Measurements from ENCODE around the gene KLK4. TPM values are rescaled to one million over a fixed set of nuclear protein-coding genes. Genes with fewer than 3 reads are reported as not detected.

Gene KLK4, protein sequence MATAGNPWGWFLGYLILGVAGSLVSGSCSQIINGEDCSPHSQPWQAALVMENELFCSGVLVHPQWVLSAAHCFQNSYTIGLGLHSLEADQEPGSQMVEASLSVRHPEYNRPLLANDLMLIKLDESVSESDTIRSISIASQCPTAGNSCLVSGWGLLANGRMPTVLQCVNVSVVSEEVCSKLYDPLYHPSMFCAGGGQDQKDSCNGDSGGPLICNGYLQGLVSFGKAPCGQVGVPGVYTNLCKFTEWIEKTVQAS
- total RNA-seq: not detected

DNA sequence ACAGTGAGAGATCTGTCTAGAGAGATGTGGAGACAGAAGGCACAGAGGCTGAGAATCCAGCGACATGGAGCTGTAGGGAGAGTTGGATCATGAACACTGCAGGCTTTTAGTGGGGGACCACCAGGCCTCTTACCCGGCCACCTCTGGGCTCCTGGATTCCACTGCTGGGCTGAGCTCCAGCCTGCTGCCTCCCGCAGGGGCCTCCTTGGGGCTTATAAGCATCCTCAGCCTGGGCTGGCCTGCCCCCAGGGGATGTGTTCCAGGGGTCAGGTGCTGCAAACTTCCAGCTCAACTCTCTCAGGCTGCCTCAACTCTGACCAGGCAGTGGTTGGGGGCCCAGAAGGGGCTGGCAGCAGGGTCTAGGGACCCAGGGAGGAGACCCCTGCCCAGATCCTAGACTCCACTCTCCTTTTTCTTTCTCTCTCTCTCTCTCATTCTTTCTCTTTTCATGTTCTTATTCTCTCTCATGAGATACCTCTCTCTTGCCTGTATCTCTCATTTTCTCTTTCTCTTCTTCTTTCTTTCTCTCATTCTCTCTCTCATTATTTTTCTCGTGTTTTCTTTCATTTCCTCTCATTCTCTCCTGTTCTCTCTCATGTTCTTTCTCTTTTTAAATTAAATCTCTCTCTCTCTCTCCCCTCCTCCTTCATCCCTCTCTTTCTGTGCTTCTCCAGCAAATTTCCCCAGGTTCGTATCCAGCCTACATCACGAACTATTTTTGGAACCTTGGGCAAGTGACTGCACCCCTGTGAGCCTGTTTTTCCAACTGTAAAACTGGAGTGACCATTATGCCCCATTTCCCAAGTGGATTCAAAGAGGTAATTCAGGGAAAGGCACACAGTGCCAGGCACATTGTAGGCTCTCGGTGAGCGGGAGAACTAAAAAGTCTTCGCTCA lies at the start of gene KLK4:
Gene KLK4 (minus strand): TSS at position 190 of the 896 bp plus-strand sequence. CDS start 657 bp downstream, outside the sequence.
- DNase-seq (ENCODE audit: low spot score): no peak

DNA sequence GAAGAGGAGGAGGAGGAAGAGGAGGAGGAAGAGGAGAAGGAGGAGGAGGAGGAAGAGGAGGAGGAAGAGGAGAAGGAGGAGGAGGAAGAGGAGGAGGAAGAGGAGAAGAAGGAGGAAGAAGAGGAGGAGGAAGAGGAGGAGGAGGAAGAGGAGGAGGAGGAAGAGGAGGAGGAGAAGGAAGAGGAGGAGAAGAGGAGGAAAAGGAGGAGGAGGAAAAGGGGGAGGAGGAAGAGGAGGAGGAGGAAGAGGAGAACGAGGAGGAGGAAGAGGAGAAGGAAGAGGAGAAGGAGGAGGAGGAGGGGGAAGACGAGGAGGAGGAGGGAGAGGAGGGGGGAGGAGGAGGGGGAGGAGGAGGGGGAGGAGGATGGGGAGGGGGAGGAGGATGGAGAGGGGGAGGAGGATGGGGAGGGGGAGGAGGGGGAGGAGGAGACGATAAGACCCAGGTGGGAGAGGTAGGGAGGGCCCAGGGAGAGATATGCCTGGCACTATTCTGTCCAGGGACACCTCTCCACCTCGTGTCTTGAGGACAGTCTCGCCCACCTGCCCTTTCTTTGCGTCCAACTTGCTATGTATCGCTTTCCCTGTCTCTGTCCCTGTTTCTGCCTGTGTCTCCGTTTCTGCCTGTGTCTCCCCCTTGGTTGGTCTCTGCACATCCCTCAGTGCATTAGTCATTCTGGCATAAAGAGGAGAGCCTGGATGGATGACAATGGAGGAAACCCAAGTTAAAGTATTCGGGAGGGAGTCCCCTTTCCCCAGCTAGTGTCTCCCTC lies 48.7 kb upstream of the KLK4 start:
- DNase-seq (ENCODE audit: low spot score): no peak

DNA sequence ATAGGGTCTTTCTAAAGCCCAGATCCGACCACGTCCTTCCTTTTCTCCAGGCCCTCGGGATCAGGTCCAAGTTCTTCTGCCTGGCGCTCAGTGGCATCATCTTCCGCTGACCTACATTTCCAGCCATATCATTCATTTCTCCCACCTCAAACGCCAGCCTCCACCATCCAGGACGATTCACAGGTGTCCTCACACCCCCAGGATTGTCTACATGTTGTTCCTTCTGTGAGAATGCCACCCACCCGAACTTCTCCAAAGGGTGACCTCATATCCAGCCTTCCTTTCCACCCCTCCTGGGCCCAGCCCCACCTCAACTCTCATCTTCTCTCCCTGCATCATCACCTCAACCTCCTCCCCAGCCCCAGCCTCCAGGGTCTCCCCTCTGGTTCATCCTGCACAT lies 46.4 kb upstream of the KLK4 start:
- DNase-seq (ENCODE audit: low spot score): no peak

DNA sequence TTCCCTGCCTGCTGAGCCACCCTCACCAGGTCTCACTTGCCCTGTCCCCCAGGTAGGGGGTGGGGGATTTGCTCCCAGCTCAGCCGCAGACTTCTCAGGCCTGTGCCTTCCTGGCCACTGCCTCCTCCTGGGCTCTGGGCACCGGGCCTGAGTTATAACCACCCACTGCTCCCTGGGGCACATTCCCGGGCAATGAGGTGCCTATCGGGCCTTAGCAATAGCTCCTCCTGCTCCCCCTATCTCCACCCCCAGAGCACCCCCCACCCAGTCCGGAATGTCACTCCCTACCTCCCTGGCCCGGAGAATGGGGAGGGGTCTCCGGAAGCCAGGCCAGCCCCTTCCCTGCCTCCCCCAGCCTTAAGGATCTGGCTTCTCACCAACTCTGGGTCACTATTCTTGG lies 41.7 kb upstream of the KLK4 start, which contains the start of gene KLK5:
Gene KLK5 (minus strand): TSS at position 129 of the 400 bp plus-strand sequence. CDS start 381 bp downstream, outside the sequence.
- no peak for DNase-seq (ENCODE audit: low spot score)

DNA sequence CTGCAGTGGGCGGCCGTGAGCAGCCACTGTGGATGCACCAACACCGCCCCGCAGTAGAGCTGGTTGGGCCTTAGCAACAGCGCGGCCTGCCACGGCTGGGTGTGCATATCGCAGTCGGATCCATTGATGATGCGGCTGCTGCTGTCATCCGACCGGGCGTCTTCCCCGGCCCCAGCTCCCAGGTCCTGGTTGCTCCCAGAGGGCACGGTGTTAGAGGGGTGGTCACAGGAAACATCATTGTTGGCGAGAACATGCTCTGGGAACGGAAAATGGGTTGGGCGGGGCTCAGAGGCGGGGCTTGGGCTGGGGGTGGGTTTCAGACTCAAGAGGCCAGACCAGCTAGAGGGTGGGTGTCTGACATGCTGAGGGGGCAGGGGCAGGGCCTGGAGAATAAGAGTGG lies 38.7 kb upstream of the KLK4 start:
- no peak for DNase-seq (ENCODE audit: low spot score)

DNA sequence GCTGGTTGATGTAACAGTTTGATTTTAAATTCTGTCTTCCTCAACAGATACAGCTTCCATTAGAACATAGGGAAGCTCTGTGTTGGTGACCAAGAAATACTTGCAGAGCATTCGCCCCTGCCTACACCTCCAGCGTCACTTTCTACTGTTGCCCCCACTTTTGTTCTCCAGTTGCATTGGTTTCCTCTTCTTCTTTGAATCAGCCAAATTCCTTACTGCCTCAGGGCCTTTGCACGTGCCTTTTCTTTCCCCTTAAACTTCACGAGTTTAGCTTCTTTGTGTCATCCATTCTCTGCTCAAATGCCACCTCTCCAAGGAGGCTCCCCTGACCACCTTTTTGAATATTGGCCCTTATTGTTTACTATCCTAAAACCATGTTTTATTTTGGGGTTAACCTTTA lies 35.9 kb upstream of the KLK4 start:
- no peak for DNase-seq (ENCODE audit: low spot score)

DNA sequence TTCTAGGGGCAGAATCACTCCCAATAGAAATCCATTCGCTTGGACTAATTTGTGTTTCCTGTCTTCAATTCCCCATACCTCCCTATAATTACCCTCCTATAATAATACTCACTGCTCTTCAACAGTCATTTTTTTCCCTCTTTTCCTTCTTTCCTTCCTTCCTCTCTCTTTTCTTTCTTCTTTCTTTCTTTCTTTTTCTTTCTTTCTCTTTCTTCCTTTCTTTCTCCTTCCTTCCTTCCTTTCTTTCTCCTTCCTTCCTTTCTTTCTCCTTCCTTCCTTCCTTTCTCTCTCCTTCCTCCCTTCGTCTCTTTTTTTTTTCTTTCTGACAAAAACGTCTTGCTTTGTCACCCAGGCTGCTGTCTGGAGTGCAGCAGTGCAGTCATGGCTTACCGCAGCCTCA lies 33.6 kb upstream of the KLK4 start:
- DNase-seq (ENCODE audit: low spot score): no peak

DNA sequence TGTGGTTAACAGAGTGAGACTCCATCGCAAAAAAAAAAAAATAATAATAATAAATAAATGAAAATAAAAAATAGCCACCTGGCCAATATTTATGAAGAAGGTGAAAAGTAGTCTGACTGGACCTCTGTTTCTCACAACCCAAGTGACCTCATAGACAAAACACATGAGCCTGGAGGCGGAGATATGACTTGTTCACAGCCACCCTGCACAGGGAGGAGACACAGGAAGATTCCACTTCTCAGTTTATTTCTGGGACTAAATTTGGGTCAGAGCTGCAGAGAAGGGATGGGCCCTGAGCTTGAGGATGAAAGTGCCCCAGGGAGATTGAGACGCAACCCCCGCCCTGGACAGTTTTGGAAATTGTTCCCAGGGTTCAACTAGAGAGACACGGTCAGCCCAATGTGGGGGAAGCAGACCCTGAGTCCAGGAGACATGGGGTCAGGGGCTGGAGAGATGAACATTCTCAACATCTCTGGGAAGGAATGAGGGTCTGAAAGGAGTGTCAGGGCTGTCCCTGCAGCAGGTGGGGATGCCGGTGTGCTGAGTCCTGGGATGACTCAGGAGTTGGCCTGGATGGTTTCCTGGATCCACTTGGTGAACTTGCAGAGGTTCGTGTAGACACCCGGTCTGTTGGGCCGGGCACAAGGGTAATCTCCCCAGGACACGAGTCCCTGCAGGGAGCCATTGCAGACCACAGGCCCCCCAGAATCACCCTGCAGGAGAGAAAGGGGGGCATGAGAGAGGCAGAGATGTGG lies 32.1 kb upstream of the KLK4 start:
- DNase-seq (ENCODE audit: low spot score): no peak

DNA sequence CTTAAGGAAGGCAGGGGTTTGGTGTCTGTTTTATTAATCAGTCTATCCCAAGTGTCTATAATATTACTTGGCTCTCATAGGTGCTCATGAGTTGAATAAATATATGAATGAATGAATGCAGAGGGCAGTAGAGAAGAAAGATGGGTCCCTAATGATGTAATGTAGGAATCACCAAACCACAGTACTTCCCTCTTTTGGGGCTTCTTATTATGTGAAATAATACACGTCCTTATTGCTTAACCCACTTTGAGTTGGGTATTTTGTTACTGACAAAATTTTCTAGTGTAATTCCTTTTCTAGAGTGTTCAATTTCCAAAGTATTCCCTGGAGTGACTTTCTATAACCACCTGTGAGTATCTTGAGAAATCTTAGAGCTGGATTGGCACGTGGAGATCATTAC lies 28.4 kb upstream of the KLK4 start:
- DNase-seq (ENCODE audit: low spot score): no peak

DNA sequence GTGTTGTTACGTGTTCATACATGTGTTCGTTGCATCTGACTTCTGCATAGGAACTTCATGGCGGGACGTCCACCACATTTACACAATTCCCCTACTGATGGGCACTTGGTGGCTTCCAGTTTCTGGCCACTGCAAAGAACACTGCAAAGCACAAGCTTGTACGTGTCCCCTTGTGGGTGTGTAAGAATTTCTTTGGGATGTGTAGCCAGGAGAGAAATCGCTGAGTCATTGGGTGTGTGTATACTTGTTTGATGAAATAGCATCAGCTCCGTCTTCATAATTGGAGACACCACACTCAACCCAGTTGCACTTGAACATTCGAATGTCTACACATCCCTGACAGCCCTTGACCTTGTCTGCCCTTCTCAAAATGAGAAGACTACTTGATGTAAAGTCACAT lies 22.4 kb upstream of the KLK4 start:
- no peak for DNase-seq (ENCODE audit: low spot score)

DNA sequence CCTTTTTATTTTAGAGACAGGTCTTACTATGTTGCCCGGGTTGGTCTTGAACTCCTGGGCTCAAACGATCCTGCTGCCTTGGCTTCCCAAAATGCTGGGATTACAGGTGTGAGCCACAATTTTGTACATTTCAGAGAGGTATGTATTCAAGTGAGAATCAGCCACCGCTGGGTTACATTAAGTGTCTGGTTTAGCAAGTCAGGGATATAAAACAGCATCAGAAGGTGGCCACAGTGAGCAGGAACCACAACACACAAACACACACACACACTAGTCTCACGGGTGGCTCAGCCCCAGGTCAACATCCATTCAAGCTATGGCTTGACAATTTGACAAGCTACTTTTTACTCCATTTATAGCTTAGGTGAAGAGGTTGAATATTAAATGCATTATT lies 21.5 kb upstream of the KLK4 start:
- no peak for DNase-seq (ENCODE audit: low spot score)

DNA sequence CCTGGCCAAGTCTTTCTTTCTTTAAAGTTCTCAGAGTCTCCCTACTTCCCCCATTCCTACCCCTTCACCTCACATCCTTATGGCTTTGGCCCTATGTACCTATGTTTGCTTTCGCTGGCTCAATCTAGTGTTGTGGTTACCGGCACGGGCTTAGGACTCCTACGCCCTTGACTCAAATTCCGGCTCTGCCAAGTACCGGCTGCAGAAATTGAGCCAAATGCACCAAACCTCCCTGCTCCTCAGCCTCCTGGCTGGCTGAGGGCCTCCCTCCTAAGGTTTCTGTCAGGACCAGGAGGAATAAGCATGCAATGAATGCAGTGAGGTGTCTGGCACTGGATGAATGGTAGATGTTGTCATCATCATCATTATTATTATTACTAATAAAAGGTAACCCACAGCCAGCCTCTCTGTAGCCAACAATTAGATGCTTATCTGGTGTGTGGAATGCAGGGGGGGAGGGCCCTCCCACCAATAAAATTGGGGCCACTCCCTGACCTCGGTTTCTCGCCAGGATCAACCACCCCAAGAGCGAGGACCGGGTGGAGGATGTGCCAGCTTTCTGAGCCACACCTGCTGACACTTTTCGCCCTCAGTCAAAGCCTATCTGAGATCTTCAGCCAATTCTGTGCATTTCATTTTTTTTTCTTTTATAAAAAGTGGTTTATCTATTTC lies 21.0 kb upstream of the KLK4 start:
- no peak for DNase-seq (ENCODE audit: low spot score)

DNA sequence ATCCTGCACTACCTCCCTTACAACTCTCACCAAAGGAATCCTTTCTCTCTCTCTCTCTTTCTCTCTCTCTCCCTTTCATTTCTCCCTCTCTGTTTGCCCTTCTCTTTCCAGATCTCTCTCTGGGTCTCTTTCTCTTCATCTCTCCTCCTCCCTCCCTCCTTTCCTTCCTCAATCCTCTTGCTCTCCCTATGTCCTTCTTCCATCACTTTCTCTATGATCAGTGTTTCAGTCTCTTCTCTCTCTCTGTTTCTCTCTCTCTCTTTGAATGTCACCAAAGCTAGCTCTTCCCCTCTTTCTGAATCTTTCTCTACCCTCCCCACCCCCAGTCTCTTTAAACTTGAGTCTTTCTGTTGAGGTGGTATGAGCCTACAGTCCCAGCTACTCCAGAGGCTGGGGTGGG lies 19.8 kb upstream of the KLK4 start:
- no peak for DNase-seq (ENCODE audit: low spot score)

DNA sequence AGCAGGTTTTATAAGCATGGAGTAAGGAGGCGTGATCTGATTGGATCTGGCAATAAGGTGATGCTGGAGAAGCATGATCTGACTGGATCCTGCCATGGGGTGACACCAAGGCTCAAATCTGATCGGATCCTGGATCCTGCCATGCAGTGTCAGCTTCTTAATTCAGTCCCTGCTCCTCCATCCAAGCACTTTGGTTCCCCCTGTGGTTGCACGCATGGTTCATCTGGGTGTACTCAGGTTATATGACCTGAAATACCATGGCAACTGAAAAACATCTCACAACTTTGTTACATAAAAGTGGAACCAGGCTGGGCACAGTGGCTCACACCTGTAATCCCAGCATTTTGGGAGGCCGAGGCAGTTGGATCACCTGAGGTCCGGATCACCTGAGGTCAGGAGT lies 17.6 kb upstream of the KLK4 start:
- DNase-seq (ENCODE audit: low spot score): no peak

DNA sequence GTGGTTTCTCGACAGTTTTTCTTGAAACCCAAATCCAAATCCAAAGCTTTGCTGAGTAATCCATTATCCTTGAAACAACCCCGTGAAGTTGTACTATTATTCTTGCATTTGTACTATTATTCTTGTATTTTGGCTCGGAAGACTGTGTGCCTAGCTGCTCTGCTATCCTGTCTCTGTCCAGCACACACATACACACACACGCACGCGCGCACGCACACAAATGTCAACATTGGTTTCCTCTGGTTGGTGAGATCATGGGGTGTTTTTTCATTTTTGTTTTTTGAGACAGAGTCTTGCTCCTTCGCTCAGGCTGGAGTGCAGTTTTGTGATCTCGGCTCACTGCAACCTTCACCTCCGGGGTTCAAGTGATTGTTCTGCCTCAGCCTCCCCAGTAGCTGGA lies 14.9 kb upstream of the KLK4 start:
- DNase-seq (ENCODE audit: low spot score): no peak

DNA sequence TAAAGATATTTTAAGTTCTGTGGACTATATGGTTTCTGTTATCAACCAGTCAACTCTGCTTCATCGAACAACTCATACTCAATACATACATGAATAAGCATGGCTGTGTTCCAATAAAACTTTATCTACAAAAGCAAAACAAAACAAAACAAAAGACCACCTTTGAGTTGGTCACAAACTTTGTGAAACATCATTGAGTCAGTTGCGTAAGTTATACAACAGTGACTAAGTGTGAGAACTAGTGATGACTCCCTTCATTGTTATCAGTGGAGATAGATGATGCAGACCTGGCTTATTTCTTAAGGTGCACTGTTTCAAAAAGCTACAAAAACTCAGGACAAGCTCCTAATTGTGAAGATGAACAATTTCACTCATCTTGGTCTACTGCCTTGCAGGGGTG lies 14.5 kb upstream of the KLK4 start:
- DNase-seq (ENCODE audit: low spot score): no peak

DNA sequence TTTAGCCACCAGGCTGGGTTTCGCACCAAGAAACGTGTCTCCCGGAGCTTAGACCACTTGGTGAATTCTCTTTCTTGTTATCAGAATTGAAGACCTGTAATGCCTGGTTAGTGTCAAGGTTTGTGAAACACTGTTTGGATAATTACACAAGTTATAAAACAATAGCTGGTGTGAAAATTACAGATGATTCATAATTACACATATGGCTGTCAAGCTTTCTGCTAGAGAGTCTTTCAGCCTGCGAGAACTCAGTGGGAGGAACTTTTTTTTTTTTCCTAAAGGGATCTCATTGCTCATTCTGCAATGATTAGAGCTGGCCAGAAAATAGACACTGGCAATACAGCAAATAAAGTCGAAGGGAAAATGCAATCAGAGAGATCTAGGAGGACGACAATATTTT lies 13.4 kb upstream of the KLK4 start:
- DNase-seq (ENCODE audit: low spot score): no peak

DNA sequence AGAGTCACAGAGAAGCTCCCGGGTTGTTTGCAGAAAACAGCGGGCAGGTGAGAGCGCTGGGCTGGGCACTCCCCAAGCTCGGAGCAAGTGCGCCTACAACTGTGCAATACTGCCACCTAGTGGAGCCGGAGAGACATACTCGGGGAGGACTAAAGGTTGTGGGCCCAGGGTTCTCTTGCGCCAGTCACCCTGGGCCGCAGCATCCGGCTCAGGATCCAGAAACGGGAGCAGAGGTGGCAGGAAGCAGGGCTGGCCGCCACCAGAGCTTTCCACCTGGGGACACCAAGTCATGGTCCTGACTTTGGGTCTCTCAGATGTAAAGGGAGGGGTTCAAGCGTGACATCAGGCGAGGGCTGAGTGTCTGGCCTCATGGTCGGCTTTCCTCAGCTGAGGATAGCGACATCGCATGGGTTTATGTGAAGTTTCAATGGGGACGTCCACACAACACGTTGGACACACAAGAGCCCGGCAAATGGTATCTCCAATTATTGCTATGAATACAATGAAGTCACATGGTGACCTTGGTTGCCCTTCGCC lies 11.2 kb upstream of the KLK4 start:
- peak; percentile 76 for DNase-seq (ENCODE audit: low spot score)

DNA sequence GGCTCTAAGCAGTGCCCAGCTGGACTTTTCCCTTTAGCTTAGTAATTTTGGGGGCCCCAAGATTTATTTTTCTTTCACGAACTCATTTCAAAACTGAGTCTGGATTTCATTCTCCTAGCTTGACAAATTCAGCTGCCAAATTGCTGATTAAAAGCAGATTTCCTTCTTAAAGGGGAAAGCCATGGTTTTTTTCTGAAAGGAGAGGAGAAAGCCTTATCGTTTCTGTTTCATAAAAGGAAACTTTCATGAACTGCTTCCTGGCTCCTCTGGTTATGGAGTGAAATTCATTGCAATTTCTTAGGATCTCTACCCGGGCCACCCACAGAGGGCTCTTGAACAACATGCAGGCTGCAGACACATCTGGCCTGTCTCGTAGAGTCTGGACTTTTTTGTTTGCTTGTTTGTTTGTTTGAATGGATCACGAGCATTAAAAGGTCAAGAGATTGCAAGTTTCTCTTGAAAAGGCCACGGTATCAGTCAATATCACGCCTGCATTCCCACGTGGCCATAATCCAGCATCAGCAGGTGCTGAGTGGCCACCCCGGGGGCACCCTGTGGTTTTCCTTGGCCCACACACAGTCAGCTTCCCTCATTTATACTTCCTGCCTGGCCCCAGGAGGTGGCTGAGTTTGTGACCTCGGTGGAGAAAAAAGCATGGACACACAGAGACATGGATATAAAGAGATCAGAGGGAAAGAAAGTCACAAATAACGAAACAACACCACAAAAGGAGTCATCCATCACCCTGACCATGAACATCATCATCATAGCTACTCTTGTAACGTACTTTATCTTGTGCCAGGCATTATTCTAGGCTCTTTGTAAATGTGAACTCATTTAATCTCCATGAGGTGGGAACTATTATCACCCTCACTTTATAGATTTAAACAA lies 10.5 kb upstream of the KLK4 start:
- no peak for DNase-seq (ENCODE audit: low spot score)

DNA sequence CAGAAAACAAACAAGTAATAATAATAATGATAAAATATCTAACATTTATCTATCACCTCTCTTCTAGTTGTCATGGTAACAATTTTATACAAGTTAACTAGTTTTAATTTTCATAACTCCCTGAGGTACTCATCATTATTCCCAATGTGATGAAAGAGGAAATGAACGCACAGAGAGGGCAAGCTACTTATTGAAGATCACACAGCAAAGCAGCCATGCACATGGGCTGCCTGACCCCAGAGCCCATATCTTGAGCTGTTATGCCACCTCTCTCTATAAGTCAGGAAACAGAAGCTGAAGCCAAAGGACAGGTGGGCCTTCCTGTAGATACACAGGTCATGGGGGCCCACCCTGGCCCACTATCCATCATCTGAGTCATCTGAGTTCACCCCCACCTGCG lies 4.9 kb upstream of the KLK4 start:
- DNase-seq (ENCODE audit: low spot score): no peak
